Transverse colon (tissue), 4 donors: ENCODE measurements around the gene WSCD2.

Experiments used
- CTCF ChIP-seq, 5 experiments: fragments of 200-600 bp in 3 of 5; fragments of 450-650 bp in 2 of 5; sonication (generic) in 3 of 5; IDR thresholded peaks; 1 replicate in 2 of 5; 2 replicates in 3 of 5; pipeline ENCODE4 v1.5.1; 2016 to 2017; ENCODE audit warnings: antibody characterized with exemption in 5 of 5, inconsistent platforms in 3 of 5, mild to moderate bottlenecking in 2 of 5, moderate library complexity in 1 of 5
- EP300 ChIP-seq: sonication (generic); formaldehyde crosslinking; IDR thresholded peaks from one replicate; pipeline ENCODE4 v1.6.1; 2017; ENCODE audit warnings: antibody characterized with exemption, low read depth
- POLR2A ChIP-seq: fragments of 450-650 bp; IDR thresholded peaks from one replicate; pipeline ENCODE4 v1.6.1; 2016; ENCODE audit warnings: antibody characterized with exemption, mild to moderate bottlenecking, moderate library complexity
- POLR2AphosphoS5 ChIP-seq, 3 donors: sonication (generic); formaldehyde crosslinking; IDR thresholded peaks; one replicate each; pipeline ENCODE4 v1.6.1; 2016; ENCODE audit warnings: antibody characterized with exemption in 3 of 3

- TF ChIP-seq CTCF (IDR thresholded peaks at IDR 0.05) = no peak
- no peak for TF ChIP-seq POLR2A
- TF ChIP-seq POLR2AphosphoS5 (IDR thresholded peaks at IDR 0.05) = no peak
- no peak for TF ChIP-seq EP300
Measured at GRCh38 chr12:108270035-108270848, 141.2 kb downstream of the WSCD2 start.
